H1 (cell line): ENCODE data around the gene YBX2.

ENCODE experiments used
- CTCF ChIP-seq, 3 experiments: IDR thresholded peaks; 1 replicate in 2 of 3; 2 replicates in 1 of 3; pipeline versions ENCODE4 v1.5.1 to v1.6.1; 2011; ENCODE audit warnings: low read length in 3 of 3, mild to moderate bottlenecking in 3 of 3, inconsistent platforms in 2 of 3, low read depth in 1 of 3, moderate library complexity in 1 of 3; ENCODE audit not compliant: insufficient read depth in 1 of 3; ENCODE audit errors: control extremely low read depth in 1 of 3
- EGR1 ChIP-seq: IDR thresholded peaks from 2 replicates; pipeline ENCODE4 v1.6.1; 2011; ENCODE audit warnings: low read depth, low read length, borderline replicate concordance
- EZH2 ChIP-seq: fragments of 200-600 bp; sonication (generic); IDR thresholded peaks from 2 replicates; pipeline ENCODE4 v1.7.1; 2012; ENCODE audit warnings: low read depth, mild to moderate bottlenecking, moderate library complexity, low read length, inconsistent platforms; ENCODE audit not compliant: severe bottlenecking
- POLR2A ChIP-seq, 2 experiments: IDR thresholded peaks; 1 replicate in 1 of 2; 2 replicates in 1 of 2; pipeline ENCODE4 v1.6.1; 2011; ENCODE audit warnings: low read depth in 2 of 2, low read length in 2 of 2, mild to moderate bottlenecking in 2 of 2; ENCODE audit errors: control extremely low read depth in 1 of 2
- POLR2AphosphoS5 ChIP-seq: IDR thresholded peaks from 2 replicates; pipeline ENCODE4 v1.6.1; 2011; ENCODE audit warnings: low read depth, low read length
- RBBP5 ChIP-seq: IDR thresholded peaks from 2 replicates; pipeline ENCODE4 v1.7.1; 2012; ENCODE audit warnings: low read depth, mild to moderate bottlenecking, inconsistent platforms, low read length, moderate library complexity, borderline replicate concordance
- SAP30 ChIP-seq: fragments of 300-600 bp; sonication (generic); IDR thresholded peaks from 2 replicates; pipeline ENCODE4 v1.7.1; 2012; ENCODE audit warnings: low read length, moderate library complexity, mild to moderate bottlenecking, inconsistent platforms; ENCODE audit not compliant: insufficient read depth, insufficient replicate concordance
- SIX5 ChIP-seq: IDR thresholded peaks from 2 replicates; pipeline ENCODE4 v1.6.1; 2011; ENCODE audit warnings: mild to moderate bottlenecking, low read depth, low read length
- TAF7 ChIP-seq: optimal IDR thresholded peaks from 2 replicates; pipeline ENCODE3; 2011; ENCODE audit warnings: low read depth, mild to moderate bottlenecking, inconsistent platforms, low read length, moderate library complexity, borderline replicate concordance
- ZNF274 ChIP-seq: IDR thresholded peaks from 2 replicates; pipeline ENCODE4 v1.7.0; 2012; ENCODE audit warnings: low read length, borderline replicate concordance; ENCODE audit errors: extremely low read depth
- TF ChIP-seq, protein P1 (sequence below): IDR thresholded peaks from 2 replicates; pipeline ENCODE4 v1.6.1; 2012; ENCODE audit warnings: inconsistent platforms

DNA sequence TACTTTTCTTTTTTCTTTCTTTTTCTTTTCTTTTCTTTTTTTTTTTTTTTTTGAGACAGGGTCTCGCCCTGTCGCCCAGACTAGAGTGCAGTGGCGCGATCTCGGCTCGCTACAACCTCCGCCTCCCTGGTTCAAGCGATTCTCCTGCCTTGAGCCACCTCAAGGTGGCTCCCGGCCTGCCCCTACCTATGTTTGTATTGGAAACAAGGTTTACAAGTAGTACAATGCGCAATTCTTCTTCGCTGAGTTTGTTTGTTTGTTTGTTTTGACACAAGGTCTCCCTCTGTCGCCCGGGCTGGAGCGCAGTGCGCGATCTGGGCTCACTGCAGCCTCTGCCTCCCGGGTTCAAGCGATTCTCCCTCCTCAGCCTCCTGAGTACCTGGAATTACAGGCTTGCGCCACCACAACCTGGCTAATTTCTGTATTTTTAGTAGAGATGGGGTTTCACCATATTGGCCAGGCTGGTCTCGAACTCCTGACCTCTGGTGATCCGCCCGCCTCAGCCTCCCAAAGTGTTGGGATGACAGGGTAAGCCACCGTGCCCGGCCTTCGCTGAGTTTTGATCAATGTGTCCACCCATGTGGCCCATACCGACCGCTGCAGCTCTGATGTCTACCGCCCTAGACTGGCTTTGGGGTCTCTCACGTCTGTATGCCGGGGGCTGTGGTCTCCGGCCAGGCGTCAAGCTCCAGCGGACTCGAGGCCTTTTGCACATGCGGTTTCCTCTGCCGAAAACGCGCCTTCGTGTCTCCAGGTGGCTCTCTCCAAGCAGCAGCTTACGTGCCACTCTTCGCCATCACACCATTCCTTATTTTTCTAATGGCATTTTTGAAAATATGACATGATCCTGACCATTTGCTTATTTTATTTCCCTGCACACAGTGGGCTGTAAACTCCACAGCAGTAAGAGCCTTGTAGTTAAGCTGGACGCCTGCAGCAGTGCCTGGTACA, 1.1 kb upstream of the YBX2 start:
- TF ChIP-seq POLR2AphosphoS5: no peak
- peak in 1 of 3 experiments; percentile 7; a peak in 1 of 4 replicates for TF ChIP-seq CTCF (IDR thresholded peaks at IDR 0.05; ENCODE audit: control extremely low read depth in 1 of 3, insufficient read depth in 1 of 3, low read depth in 1 of 3, low read length in 3 of 3)
- TF ChIP-seq RBBP5: no peak
- no peak for TF ChIP-seq EZH2
- no peak for TF ChIP-seq POLR2A (IDR thresholded peaks at IDR 0.05; ENCODE audit: control extremely low read depth in 1 of 2, low read depth in 2 of 2, low read length in 2 of 2)
- TF ChIP-seq, protein P1, sequence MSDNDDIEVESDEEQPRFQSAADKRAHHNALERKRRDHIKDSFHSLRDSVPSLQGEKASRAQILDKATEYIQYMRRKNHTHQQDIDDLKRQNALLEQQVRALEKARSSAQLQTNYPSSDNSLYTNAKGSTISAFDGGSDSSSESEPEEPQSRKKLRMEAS: no peak
- TF ChIP-seq ZNF274: no peak
- TF ChIP-seq EGR1: no peak
- TF ChIP-seq TAF7: no peak
- no peak for TF ChIP-seq SIX5
- TF ChIP-seq SAP30: no peak
